ENCODE measurements around the gene LRRK1.

DNA sequence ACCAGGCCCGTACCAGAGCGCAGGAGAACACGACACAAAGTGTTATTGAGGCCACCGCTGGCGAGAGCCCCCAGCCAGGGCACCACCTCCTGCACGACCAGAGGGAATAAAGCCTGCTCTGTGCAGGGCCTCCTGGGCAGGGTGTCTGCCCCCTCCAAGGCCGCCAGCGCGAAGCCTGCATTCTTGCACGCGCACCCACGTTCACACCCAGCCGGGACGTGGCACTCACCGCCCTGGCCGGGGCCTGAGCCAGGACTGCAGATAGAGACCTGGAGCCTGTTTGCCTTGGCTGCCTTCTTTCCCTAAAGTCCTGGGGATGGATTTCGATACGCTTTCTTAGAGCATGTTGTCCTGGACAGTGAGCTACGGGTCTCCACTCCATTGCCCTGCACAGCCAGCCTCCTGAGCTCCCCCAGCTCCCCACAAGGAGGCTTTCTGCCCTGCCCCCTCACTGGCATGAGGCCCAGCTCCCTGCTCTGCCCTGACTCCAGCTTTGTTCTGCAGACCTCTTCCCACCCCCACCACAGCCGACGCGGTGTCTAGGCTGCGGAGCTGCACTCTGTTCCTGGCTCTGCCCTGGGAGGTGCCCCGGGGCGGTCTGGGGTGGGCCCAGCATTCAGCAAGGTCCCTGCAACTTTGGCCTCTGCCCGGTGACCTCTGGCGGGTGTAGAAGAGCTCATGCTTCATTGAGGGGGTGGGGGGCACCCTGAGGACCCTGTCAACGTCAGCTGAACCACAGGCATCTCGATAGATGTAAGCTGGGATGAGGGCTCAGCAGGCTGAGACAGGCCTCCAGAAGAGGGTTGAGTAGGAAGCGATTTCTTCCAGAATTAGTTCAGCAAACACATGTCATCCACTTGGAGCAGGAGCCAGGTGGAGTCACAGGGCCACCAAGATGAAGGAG is 145.0 kb downstream of the LRRK1 start:
- TF ChIP-seq CTCF (IDR thresholded peaks at IDR 0.05): no peak
- TF ChIP-seq, protein P1, sequence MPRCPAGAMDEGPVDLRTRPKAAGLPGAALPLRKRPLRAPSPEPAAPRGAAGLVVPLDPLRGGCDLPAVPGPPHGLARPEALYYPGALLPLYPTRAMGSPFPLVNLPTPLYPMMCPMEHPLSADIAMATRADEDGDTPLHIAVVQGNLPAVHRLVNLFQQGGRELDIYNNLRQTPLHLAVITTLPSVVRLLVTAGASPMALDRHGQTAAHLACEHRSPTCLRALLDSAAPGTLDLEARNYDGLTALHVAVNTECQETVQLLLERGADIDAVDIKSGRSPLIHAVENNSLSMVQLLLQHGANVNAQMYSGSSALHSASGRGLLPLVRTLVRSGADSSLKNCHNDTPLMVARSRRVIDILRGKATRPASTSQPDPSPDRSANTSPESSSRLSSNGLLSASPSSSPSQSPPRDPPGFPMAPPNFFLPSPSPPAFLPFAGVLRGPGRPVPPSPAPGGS (IDR thresholded peaks at IDR 0.05): no peak
- TF ChIP-seq EP300 (IDR thresholded peaks at IDR 0.05): no peak
- TF ChIP-seq, protein P2, sequence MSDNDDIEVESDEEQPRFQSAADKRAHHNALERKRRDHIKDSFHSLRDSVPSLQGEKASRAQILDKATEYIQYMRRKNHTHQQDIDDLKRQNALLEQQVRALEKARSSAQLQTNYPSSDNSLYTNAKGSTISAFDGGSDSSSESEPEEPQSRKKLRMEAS (IDR thresholded peaks at IDR 0.05): no peak
- no peak for TF ChIP-seq SMC3 (IDR thresholded peaks at IDR 0.05)
- TF ChIP-seq HMGXB4 (CRISPR knock-in tag; IDR thresholded peaks at IDR 0.05; ENCODE audit: borderline replicate concordance): no peak
- TF ChIP-seq POLR2A (IDR thresholded peaks at IDR 0.05; ENCODE audit: low read length): no peak
- TF ChIP-seq, protein P3, sequence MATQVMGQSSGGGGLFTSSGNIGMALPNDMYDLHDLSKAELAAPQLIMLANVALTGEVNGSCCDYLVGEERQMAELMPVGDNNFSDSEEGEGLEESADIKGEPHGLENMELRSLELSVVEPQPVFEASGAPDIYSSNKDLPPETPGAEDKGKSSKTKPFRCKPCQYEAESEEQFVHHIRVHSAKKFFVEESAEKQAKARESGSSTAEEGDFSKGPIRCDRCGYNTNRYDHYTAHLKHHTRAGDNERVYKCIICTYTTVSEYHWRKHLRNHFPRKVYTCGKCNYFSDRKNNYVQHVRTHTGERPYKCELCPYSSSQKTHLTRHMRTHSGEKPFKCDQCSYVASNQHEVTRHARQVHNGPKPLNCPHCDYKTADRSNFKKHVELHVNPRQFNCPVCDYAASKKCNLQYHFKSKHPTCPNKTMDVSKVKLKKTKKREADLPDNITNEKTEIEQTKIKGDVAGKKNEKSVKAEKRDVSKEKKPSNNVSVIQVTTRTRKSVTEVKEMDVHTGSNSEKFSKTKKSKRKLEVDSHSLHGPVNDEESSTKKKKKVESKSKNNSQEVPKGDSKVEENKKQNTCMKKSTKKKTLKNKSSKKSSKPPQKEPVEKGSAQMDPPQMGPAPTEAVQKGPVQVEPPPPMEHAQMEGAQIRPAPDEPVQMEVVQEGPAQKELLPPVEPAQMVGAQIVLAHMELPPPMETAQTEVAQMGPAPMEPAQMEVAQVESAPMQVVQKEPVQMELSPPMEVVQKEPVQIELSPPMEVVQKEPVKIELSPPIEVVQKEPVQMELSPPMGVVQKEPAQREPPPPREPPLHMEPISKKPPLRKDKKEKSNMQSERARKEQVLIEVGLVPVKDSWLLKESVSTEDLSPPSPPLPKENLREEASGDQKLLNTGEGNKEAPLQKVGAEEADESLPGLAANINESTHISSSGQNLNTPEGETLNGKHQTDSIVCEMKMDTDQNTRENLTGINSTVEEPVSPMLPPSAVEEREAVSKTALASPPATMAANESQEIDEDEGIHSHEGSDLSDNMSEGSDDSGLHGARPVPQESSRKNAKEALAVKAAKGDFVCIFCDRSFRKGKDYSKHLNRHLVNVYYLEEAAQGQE (IDR thresholded peaks at IDR 0.05): no peak
- no peak for TF ChIP-seq KDM5A (IDR thresholded peaks at IDR 0.05)
- TF ChIP-seq CBX8 (IDR thresholded peaks at IDR 0.05): no peak
- no peak for TF ChIP-seq MYC (IDR thresholded peaks at IDR 0.05; ENCODE audit: borderline replicate concordance, low read length)
- no peak for TF ChIP-seq KDM1A (IDR thresholded peaks at IDR 0.05; ENCODE audit: low read depth)

All from A549 (cell line).